MM.1S (cell line): ENCODE results near the gene SPOCK3.

ENCODE experiments used
- CTCF ChIP-seq: fragments of 300-600 bp; sonication (generic); IDR thresholded peaks from 2 replicates; pipeline ENCODE4 v1.5.1; 2016; ENCODE audit warnings: antibody characterized with exemption, low read length, mixed read lengths
- EZH2 ChIP-seq: fragments of 300-600 bp; sonication (generic); optimal IDR thresholded peaks from 2 replicates; pipeline ENCODE3; 2017; ENCODE audit warnings: low read depth, mild to moderate bottlenecking, antibody characterized with exemption, low read length, mixed read lengths
- EZH2phosphoT487 ChIP-seq: fragments of 300-600 bp; sonication (generic); IDR thresholded peaks from 2 replicates; pipeline ENCODE4 v1.6.1; 2018; ENCODE audit warnings: antibody characterized with exemption, low read length

GRCh38 chr4:166836865-166837264, 397.4 kb downstream of the SPOCK3 start:
- TF ChIP-seq CTCF, result no peak
- no peak for TF ChIP-seq EZH2phosphoT487
- TF ChIP-seq EZH2, result no peak
